Choroid plexus epithelial cell (primary cell): ENCODE results near the gene TMEM108.
A peak's percentile ranks its signal among the peaks of the same experiment; 100 is the strongest.

Source experiments
- DNase-seq: peaks from one replicate; pipeline ENCODE4 v3.0.0-alpha.2; 2010; ENCODE audit warnings: low read depth
- H3K4me3 ChIP-seq: 2 replicates; pipeline ENCODE4 v1.5.1; 2011; ENCODE audit warnings: low read depth, mild to moderate bottlenecking, control low read depth, low read length, moderate library complexity
- TF ChIP-seq, protein P1 (sequence below): conservative IDR thresholded peaks from 2 replicates; pipeline ENCODE4 v1.5.1; 2011; ENCODE audit warnings: low read depth, mild to moderate bottlenecking, control low read depth, inconsistent platforms, low read length, moderate library complexity

Gene TMEM108

DNA sequence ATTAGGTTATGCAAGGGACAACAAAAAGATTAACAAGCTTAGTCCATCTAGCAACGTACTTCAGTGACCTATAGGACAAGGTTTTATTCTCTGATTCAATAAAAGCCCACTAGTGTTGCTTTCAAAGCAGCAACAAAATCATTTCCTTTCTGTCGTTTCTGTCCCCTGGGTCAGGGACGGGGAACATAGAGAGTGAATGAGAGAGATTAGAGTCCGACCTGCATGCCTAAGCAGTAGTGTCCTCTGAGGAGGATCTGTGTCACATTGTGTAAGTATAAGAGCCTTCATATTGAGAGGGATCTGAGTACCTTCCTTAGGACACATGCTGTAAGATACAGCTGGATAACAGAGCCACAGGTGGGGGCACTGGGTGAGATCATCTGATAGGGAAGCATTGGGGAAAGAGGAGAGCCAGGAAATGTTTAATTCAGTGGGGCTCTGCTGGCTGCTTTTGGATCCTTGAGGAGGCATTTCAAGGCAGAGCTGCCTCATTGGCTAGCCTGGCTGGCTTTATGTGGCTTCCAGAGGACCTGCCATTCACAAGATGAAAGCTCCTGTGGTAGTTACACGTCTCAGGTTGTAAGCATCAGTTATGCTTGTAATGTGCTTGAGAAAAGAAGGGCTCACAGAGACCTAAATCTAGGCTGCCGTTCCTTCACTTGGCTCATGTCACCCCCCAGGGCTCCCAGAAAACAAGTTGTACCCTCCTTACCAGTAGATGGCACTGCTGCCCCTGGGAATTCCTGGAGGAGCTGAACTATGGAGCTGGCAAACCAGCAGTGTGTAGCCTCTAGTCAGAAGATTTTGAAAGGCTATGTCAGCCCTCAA is 2.7 kb downstream of the TMEM108 start:
- DNase-seq, result peak; percentile 82
- TF ChIP-seq, protein P1, sequence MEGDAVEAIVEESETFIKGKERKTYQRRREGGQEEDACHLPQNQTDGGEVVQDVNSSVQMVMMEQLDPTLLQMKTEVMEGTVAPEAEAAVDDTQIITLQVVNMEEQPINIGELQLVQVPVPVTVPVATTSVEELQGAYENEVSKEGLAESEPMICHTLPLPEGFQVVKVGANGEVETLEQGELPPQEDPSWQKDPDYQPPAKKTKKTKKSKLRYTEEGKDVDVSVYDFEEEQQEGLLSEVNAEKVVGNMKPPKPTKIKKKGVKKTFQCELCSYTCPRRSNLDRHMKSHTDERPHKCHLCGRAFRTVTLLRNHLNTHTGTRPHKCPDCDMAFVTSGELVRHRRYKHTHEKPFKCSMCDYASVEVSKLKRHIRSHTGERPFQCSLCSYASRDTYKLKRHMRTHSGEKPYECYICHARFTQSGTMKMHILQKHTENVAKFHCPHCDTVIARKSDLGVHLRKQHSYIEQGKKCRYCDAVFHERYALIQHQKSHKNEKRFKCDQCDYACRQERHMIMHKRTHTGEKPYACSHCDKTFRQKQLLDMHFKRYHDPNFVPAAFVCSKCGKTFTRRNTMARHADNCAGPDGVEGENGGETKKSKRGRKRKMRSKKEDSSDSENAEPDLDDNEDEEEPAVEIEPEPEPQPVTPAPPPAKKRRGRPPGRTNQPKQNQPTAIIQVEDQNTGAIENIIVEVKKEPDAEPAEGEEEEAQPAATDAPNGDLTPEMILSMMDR, result peak; percentile 90
- H3K4me3 ChIP-seq, result no peak overlapping the region

GRCh38 chr3:133041524-133041829 is 3.3 kb downstream of the TMEM108 start:
- H3K4me3 ChIP-seq, result no peak overlapping the region
- no peak for DNase-seq
- TF ChIP-seq, protein P1, result no peak

GRCh38 chr3:133042778-133043177 is 4.6 kb downstream of the TMEM108 start:
- peak; percentile 37 for DNase-seq

GRCh38 chr3:133047980-133048379 is 9.8 kb downstream of the TMEM108 start:
- no peak for DNase-seq
- TF ChIP-seq, protein P1, result no peak
- no peak overlapping the region for H3K4me3 ChIP-seq

More at GRCh38 chr3:133042778-133043177, 4.6 kb downstream of the TMEM108 start:
- H3K4me3 ChIP-seq, result no peak overlapping the region
- TF ChIP-seq, protein P1, result no peak

GRCh38 chr3:133049491-133049890 is 11.3 kb downstream of the TMEM108 start:
- no peak for DNase-seq
- H3K4me3 ChIP-seq, result no peak overlapping the region
- TF ChIP-seq, protein P1, result no peak

GRCh38 chr3:133050891-133051290 is 12.7 kb downstream of the TMEM108 start:
- DNase-seq, result no peak
- TF ChIP-seq, protein P1, result no peak
- no peak overlapping the region for H3K4me3 ChIP-seq

- no peak overlapping the region for H3K4me3 ChIP-seq
- DNase-seq, result no peak
- TF ChIP-seq, protein P1, result no peak
Measured at GRCh38 chr3:133053532-133053931, 15.3 kb downstream of the TMEM108 start.
